Measurements from ENCODE around the gene HSD17B8.
A peak's percentile ranks its signal among the peaks of the same experiment; 100 is the strongest.

Gene HSD17B8

GRCh38 chr6:33204415-33205190, at the start of gene HSD17B8:
HSD17B8 (plus strand) TSS chr6:33204655; CDS start chr6:33204669, 14 bp downstream.
- H3K4me3 ChIP-seq (ENCODE audit: low read depth, low read length) = peak within 1 kb of the TSS; percentile 66
- DNase-seq (ENCODE audit: low read depth) = peak; percentile 94
- no peak for TF ChIP-seq CTCF (IDR thresholded peaks at IDR 0.05; ENCODE audit: insufficient read depth, low read depth, low read length, missing control alignments)

- DNase-seq (ENCODE audit: low read depth) = no peak
- H3K4me3 ChIP-seq (ENCODE audit: low read depth, low read length) = no peak overlapping the region
- TF ChIP-seq CTCF (IDR thresholded peaks at IDR 0.05; ENCODE audit: insufficient read depth, low read depth, low read length, missing control alignments) = no peak
Measured at GRCh38 chr6:33156561-33156960, 47.9 kb upstream of the HSD17B8 start.

- H3K4me3 ChIP-seq (ENCODE audit: low read depth, low read length) = no peak overlapping the region
- no peak for TF ChIP-seq CTCF (IDR thresholded peaks at IDR 0.05; ENCODE audit: insufficient read depth, low read depth, low read length, missing control alignments)
- no peak for DNase-seq (ENCODE audit: low read depth)
Measured at GRCh38 chr6:33156964-33157363, 47.5 kb upstream of the HSD17B8 start.

GRCh38 chr6:33160096-33160495, 44.4 kb upstream of the HSD17B8 start:
- no peak overlapping the region for H3K4me3 ChIP-seq (ENCODE audit: low read depth, low read length)
- no peak for DNase-seq (ENCODE audit: low read depth)
- TF ChIP-seq CTCF (IDR thresholded peaks at IDR 0.05; ENCODE audit: insufficient read depth, low read depth, low read length, missing control alignments) = no peak

GRCh38 chr6:33160728-33161344, 43.6 kb upstream of the HSD17B8 start:
- no peak for DNase-seq (ENCODE audit: low read depth)
- no peak overlapping the region; the same call in 1 of the 2 replicates for H3K4me3 ChIP-seq (ENCODE audit: low read depth, low read length)
- TF ChIP-seq CTCF (IDR thresholded peaks at IDR 0.05; ENCODE audit: insufficient read depth, low read depth, low read length, missing control alignments) = no peak

GRCh38 chr6:33161354-33162331, 42.8 kb upstream of the HSD17B8 start:
- peak overlapping the region; percentile 46 for H3K4me3 ChIP-seq (ENCODE audit: low read depth, low read length)
- peak; percentile 74 for DNase-seq (ENCODE audit: low read depth)

More at GRCh38 chr6:33161354-33162331, 42.8 kb upstream of the HSD17B8 start:
- peak; percentile 97 for TF ChIP-seq CTCF (IDR thresholded peaks at IDR 0.05; ENCODE audit: insufficient read depth, low read depth, low read length, missing control alignments)

All from GM12865 (cell line).